AG10803 (cell line): ENCODE data around the gene RIN3.
"Not testable (repeated sequence)": the region's sequence is repeated elsewhere in the genome, so short reads cannot be mapped to it uniquely, and the experiment has no call there.

Experiments
- DNase-seq: peaks from one replicate; pipeline ENCODE4 v3.0.0; 2010; ENCODE audit warnings: low read depth
- H3K4me3 ChIP-seq: 2 replicates; pipeline ENCODE4 v1.5.1; 2011; ENCODE audit warnings: mild to moderate bottlenecking, low read length, control low read depth
- TF ChIP-seq, protein P1 (sequence below): conservative IDR thresholded peaks from 2 replicates; pipeline ENCODE4 v1.5.1; 2011; ENCODE audit warnings: mild to moderate bottlenecking, low read length, control low read depth, inconsistent platforms

Gene RIN3

DNA sequence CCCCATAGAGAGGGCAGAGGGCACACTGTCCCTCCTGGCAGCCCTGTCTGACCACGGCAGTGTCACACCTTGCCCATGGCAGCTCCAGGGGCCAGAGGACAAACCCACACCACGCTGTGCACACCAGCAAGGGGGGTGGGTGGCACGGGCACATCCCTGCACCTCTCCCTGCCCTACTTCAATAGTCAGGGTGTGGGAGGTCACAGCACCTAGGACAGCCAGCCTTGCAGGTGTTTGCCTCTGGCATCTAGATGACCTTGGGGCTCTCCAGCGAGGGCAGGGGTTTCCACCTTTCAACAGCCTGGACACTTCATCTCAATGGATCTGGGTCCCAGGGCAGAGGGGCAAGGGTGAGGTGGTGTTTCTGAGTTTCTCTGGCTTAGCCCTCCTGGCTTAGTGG is 165.7 kb downstream of the RIN3 start:
- no peak for DNase-seq
- no peak overlapping the region for H3K4me3 ChIP-seq
- TF ChIP-seq, protein P1, sequence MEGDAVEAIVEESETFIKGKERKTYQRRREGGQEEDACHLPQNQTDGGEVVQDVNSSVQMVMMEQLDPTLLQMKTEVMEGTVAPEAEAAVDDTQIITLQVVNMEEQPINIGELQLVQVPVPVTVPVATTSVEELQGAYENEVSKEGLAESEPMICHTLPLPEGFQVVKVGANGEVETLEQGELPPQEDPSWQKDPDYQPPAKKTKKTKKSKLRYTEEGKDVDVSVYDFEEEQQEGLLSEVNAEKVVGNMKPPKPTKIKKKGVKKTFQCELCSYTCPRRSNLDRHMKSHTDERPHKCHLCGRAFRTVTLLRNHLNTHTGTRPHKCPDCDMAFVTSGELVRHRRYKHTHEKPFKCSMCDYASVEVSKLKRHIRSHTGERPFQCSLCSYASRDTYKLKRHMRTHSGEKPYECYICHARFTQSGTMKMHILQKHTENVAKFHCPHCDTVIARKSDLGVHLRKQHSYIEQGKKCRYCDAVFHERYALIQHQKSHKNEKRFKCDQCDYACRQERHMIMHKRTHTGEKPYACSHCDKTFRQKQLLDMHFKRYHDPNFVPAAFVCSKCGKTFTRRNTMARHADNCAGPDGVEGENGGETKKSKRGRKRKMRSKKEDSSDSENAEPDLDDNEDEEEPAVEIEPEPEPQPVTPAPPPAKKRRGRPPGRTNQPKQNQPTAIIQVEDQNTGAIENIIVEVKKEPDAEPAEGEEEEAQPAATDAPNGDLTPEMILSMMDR: no peak

GRCh38 chr14:92680330-92680729 is 166.7 kb downstream of the RIN3 start:
- not testable (repeated sequence) for H3K4me3 ChIP-seq, DNase-seq

DNA sequence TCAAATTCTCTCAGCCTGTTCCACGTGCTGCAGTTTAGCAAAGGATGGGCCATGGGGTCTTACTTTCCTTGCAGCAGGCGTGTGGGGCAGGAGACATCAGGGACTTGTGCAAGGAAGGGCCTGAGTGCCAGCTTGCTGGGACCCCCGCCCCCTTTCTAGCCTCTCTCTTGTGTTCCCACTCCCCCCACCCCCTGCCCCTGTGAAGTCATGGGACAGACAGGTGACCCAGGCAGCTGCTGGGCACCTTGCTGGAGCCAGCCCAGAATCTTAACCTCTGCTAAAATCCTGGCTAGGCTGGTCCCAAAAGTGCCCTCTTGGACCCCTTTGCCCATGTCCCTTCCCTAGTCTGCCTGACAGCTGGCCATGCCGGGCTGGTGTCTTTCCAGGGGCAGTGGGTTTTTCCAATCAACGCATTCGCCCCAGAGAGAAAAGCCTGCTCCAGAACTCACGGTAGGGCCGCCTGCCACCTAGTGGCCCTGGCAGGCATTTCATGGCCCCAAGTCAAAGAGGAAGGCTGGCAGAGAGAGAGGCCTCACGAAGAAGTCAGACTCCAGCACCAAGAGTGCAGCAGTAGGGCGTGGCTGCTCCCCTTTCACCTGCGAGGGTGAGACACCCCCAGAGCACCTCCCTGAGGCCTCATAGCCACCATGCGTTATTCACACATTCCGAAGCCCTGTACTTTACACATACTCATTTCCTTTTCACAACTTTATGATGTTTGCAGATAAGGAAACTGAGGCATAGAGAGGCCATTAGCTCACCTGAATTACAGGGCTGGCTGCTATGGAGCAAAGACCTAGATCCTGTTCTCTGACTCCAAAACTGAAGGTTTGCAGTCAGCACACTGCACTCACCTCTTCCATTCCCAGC is 167.4 kb downstream of the RIN3 start:
- TF ChIP-seq, protein P1: peak; percentile 94
- peak; percentile 71 for DNase-seq
- H3K4me3 ChIP-seq: no peak overlapping the region

DNA sequence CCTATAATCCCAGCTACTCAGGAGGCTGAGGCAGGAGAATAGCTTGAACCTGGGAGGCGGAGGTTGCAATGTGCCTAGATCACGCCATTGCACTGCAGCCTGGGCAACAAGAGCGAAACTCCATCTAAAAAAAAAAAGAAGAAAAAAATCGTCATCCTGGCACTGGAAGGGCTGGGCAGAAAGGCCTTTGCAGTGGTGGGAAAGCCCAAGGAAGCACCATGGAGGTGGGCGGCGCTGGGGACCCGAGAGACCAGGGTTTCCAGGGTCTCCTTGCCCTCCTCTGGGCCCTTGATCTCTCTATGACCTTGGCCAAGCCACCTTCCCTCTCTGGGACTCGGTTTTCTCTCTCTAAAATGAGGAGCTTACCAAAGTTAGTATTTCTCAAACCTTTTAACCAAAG is 169.5 kb downstream of the RIN3 start:
- TF ChIP-seq, protein P1: no peak
- DNase-seq: no peak

DNA sequence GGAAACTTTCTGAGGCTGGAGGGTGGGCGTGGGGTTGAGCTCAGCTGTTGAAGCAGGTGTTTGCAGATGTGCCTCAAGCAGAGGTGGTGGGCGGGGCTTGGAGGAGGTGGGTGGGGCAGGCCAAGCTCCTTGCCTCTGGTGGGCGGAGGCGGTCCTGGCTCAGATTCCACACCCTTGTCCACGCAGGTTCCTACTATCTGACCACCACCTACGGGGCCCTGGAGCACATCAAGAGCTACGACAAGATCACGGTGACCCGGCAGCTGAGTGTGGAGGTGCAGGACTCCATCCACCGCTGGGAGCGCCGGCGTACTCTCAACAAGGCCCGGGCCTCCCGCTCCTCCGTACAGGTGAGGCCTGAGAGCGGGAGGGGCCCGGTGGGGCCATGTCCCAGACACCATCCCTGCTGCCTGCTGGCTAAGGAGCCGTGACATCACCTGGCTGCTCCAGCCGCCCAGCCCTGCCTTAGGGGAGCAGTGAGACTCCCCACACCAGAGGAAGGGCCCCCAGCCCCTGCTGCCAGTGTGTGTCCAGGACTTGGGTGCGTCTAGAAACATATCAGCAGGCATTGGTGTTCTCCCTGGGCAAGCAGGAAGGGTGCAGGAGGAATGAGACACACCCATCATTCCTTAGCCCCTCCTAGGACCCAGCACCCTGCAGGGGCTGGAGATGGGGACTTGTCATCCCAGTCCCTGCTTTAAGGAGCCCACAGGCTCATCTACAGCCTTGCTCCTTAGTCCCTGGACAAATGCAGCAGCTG is 171.4 kb downstream of the RIN3 start:
- DNase-seq: no peak
- TF ChIP-seq, protein P1: no peak
- no peak overlapping the region for H3K4me3 ChIP-seq

More for the DNA sequence above, 169.5 kb downstream of the RIN3 start:
- H3K4me3 ChIP-seq: no peak overlapping the region

DNA sequence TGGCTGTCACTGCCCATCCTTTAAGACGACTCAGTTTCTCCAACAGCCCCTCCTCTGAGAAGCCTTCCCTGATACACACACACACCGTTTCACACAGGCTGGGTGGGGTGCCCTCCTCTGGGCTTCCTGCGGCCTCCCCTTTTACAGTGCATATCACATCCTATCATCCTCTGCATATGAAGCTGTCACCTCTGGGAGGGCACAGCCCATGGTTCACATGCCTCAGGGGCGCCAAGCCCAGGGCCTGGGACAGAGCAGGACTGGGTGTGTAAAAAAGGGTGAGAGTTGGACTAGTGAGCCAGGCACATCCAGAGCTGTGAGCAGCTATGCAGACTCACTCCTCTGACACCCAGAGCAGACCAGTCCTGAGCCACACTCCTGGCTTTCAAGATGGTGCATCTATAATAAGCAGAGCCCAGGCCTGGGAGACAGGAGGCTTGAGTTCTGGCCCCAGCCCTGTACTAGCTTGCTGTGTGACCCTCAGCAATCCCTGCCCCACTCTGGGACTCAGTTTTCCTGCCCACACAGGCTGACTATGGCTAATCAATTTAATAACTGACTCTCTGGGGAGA is 172.3 kb downstream of the RIN3 start:
- no peak overlapping the region for H3K4me3 ChIP-seq
- TF ChIP-seq, protein P1: no peak
- no peak for DNase-seq

GRCh38 chr14:92686411-92686899 is 172.9 kb downstream of the RIN3 start:
- TF ChIP-seq, protein P1: no peak
- no peak for DNase-seq
- no peak overlapping the region for H3K4me3 ChIP-seq
